AG20443 (cell line): ENCODE measurements around the gene TMEM41A.
"Not testable (repeated sequence)": the region's sequence is repeated elsewhere in the genome, so short reads cannot be mapped to it uniquely, and the experiment has no call there.

Experiments used
- DNase-seq: peaks from one replicate; pipeline ENCODE4 v3.0.0; 2012; ENCODE audit warnings: low spot score, mixed read lengths

TMEM41A gene

DNA sequence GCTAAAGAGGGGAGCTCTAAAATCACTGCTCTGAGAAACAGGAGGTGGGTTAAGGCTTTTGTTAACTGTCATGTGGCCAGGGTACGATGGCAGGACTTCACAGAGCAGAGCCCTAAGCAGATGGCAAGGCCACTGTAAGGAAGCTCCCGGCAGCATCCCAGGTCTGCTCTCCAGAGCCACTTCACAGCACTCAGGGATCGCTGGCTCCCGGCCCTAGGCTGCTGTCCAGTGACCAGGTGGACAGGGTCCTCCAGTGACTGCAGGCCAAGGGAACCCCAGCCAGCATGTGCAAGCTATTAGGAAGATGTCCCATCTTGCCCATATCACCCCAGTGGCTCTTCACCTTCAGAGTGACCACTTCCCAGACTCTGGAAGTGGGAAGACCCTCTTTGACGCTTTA is 10.4 kb downstream of the TMEM41A start:
- DNase-seq: no peak

DNA sequence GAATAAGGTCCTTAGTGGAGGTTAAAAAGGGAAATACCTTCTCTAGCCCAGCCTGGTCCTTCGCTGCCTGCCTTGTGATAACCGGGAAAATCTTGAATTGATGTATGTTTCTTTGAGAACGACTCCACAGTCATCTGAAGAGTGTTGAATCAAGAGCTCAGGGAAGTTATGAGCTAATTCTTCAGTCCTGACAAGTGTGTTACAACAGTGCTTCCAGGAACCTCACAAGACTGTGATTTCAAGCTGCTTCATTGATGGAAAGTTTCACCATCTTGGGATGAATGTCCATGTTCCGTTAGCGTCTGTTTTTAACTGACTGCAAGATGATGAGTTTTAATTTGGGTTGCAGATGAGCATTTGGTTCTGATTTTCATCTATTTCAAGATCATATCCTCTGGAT is 12.4 kb downstream of the TMEM41A start:
- no peak for DNase-seq

DNA sequence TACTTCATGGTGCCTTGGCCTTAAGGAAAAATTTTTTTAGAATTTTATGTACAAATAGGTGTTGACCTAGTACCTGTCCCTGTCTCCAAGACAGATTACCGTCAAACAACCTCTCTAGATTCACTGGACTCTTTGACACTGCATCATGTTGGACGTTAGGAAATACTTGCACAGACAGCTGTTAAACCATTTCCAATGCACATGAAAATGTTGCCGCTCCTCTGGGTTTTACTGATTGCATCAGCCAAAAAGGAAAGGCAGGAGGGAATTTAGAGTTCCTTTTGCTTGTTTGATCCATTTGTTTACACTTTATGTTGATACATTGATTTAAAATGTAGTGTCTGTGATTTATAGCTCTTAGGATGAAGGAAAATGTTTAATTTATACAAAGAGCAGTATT is 14.5 kb downstream of the TMEM41A start:
- DNase-seq: no peak

DNA sequence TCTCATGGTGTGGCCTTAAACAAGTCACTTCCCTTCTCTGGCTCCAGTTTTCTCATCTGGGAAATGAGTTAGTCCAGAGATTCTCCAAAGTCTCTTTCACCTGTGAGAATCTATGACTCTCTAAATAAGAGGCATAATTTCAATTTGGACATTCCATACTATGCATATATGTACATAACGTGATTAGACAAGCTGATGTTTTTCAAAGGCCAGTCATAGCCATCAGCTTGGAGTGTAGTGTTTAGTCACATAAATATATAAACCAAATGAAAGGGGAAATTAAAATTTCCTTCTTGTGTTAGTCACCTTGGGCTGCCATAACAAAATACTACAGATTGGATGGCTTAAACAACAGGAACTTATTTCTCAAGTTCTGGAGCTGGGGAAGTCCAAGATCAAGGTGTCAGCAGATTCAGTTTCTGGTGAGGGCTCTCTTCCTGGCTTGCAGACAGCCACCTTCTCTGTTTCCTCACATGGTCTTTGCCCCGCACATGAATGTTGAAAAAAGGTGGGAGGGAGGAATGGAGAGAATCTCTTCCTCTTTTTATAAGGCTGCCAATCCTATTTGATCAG is 19.4 kb downstream of the TMEM41A start:
- DNase-seq: no peak

DNA sequence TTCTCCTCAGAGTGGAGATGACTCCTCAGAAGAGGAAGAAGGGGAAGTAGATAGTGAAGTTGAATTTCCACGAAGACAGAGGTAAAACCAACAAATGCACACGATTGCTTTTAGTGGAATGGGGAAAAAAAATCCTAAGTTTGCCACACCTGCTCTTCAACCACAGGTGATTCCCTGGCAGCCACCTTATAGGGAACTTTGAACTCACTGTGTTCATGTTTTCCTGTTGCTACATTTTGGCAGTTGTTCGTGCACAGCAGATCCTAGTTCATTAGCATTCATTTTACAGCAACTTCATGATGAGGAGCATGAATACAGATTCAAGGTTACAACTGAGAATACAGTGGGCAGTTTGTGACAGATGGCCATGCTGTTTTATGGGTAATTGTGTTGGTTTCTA is 21.5 kb downstream of the TMEM41A start:
- no peak for DNase-seq

DNA sequence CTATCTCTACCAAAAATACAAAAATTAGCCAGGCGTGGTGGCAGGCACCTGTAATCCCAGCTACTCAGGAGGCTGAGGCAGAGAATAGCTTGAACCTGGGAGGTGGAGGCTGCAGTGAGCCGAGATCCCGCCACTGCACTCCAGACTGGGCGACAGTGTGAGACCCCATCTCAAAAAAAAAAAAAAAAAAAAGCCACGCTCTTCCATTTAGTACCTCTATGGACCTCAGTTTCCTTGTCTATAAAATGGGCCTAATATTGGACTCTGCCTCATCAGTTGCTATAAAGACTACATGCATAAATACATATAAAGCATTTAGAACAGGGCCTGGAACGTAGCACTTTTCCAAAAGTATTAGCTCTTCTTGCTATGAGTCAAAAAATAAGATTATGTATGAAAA is 23.9 kb downstream of the TMEM41A start:
- DNase-seq: not testable (repeated sequence)

DNA sequence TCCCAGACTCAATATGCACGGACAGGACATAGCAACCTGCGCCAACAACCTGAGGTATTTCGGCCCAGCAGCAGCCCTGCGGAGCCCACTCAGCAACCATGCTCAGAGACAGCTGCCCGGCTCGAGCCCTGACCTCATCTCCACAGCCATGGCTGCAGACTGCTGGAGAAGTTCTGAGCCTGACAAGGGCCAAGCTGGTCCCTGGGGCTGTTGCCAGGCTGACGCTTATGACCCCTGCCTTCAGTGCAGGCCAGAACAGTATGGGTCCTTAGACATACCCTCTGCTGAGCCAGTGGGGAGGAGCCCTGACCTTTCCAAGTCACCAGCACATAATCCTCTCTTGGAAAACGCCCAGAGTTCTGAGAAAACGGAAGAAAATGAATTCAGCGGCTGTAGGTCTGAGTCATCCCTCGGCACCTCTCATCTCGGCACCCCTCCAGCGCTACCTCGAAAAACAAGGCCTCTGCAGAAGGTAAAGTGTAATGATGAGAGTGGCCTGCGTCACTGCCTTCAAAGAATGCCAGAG is 25.5 kb downstream of the TMEM41A start:
- no peak for DNase-seq

DNA sequence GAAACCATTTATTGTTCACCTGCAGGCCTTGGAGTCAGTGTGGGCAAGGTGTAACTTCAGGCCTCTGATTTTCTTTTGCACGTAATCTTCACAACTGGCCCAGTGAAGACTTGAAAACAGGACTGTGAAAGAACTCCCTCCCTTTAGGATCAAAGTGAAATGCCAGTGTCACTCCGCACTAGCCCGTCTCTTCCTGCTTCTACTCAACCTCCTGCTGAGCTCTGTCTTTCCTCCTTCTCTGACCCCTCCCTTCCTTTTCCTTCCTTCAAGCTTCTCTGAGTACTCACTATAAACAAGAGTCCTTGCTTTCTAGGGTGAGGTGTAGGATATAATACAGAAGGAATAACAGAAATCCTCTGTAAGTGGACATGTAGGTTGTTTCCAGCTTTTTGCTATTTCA is 28.5 kb downstream of the TMEM41A start:
- DNase-seq: no peak

DNA sequence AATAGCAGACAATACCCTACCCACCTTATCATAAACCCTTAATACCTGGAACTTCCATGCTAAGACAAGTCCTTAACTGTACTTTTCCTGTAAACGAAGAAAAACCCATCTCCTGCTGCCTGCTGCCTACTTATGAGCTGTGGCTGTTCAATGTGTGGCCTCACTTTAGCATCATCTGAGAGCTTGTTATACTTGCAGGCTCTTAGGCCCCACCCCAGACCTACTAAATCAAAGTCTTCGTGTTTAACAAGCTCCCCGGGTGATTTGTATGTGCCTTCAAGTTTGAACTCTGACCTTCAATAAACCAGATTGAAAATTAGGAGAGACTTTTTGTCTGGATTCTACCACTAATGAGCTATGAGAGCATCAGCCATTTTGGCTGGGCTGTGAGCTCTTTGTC is 29.3 kb downstream of the TMEM41A start:
- no peak for DNase-seq

DNA sequence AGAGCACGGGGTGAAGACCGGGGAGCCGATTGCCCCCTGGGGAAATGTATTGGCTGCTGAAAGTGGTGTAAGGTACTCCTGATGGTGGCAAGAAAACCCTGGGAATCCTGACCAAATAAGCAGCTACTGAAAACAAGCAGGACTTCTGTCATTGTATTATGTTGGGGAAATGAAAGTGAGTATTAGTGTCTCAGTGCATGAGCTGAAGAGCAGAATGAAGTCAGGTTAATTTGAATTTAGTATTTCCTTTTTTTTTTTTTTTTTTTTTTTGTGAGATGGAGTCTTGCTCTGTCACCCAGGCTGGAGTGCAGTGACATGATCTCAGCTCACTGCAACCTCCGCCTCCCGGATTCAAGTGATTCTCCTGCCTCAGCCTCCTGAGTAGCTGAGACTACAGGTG is 32.7 kb downstream of the TMEM41A start:
- DNase-seq: not testable (repeated sequence)

DNA sequence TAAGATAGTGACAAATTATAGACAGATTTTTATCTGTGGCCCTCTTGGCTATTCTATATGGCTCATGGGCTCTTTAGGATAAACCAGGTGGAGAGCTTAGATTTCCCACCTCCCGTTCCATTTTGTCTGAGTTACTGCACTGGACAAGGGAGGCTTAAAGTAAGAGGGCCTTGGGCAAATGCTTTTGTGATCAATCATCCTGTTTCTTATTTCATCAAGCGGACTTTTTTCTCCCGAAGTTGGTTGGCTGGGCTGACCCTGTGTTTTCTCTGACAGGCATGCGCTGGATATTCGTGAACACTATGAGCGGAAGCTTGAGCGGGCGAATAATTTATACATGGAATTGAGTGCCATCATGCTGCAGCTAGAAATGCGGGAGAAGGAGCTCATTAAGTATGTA is 33.4 kb downstream of the TMEM41A start:
- DNase-seq: no peak

DNA sequence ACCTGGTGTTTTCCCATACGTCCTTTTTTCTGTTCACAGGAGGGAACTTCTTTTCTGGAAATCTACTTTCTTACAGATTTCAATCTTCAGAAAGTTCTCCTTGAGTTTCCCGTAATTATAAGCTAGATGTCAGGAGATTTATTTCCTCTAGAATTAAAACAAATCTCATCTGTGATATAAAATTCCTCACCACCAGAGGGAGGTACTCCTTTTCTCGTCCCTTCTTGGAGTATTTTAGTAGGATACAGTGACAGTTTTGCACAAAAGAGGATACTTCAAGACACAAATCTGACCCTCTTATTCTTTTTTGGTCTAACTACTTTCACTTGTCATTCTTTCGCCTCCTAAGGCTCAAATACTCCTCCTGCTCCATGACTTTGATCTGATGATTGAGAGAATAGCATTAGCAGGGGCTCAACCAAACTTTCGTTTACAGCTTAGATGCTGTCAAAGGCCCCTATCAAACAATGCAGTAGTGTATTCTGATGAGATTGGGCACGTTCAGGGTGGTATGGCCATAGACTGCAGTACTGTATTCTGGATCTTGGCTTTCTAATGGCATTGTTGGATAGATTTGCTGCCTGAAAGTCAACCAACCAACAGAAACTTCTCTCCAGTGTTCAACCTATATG is 38.0 kb downstream of the TMEM41A start:
- DNase-seq: peak; percentile 46

DNA sequence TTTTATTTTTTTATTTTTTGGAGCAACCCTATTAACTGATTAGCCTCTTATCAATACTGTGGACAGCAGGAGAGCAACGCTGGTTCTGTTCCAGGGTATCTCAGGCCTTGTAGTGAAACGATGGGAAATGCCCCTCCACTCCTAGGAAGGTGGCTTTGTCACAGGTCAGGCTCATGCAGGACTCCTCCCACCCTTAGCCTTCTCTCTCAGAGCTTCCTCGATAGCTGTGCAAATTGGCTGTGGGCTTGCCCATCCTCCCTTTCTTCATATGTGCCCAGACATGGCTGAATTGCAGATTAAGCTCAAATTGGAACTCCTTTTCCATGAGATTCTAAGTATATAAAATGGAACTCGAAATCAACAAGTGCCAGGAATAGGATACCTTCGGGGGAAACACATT is 38.5 kb downstream of the TMEM41A start:
- DNase-seq: no peak

DNA sequence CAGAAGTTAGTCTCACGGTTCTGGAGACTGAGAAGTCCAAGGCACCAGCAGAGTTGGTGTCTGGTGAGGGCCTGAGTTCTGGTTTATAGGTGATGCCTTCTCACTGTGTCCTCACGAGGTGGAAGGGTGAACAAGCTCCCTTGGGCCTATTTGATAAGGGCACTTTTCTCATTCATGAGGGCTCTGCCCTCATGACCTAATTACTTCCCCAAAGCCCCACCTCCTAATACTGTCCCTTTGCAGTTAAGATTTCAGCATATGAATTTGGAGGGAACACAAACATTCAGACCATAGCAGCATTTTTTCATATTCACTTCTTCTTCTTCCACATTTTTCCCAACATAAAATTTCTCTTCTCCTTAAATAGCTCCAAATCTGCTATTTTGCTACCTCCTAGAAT is 41.5 kb downstream of the TMEM41A start:
- no peak for DNase-seq

DNA sequence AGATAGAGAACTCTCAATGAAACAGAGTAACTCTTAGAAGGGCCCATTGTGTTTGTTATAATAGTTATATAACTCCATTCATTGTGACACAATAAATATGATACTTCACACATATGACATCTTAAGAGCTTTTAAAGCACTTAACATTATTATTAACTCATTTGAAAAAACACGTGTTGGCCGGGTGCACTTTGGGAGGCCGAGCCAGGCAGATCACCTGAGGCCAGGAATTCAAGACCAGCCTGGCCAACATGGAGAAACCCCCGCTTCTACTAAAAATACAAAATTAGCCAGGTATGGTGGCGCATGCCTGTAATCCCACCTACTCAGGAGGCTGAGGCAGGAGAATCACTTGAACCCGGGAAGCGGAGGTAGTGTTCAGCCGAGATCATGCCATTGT is 47.4 kb downstream of the TMEM41A start:
- not testable (repeated sequence) for DNase-seq

DNA sequence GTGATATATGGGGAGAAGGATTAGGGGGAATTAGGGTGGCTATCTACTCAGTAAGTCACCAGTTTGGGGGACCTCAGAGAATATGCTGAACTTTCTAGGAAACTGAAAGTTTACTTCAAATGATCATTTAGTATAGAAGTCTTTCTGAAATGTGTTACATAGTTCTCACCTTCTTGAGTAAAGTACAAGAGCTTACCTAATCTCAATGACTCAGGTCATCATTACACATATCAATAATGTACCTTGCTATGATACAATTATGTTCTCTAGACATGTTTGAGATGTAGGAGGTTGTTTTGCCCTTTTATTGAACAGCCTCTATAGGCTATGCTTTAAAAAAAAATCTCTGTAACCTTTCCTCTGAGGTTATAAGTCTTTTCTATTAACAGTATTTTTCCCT is 50.7 kb downstream of the TMEM41A start:
- no peak for DNase-seq

DNA sequence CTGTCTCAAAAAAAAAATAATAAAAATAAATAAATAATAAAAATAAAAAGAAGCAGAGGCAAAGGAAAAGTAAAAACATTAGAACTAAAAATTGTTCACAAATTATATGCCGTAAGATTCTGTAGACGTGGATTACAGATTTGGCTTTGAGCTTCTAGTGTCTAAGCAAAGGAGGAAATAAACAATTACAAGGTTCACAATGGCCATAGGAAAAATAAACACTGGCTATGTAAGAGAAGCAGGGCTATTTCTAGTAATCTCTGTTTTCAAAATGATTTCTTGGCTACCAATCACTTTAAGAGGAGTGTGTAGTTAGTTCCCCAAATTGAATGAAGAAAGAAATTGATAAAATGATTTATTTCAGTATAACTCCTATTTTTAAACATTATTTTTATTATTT is 54.5 kb downstream of the TMEM41A start:
- DNase-seq: no peak

DNA sequence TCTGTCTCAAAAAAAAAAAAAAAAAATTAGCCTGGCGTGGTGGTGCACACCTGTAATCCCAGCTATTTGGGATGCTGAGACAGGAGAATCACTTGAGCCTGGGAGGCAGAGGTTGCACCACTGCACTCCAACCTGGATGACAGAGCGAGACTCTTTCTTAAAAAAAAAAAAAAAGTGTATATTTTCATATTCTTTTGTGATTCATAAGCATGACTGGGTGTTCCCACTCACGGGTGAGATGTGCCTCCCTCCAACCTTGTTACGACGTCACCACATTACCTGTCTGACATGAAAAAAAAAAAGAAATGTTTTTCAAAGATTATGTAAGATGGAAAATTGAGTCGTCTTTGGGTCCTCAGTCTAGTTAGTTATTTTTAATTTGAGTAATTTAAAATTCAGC is 56.8 kb downstream of the TMEM41A start:
- no peak for DNase-seq

DNA sequence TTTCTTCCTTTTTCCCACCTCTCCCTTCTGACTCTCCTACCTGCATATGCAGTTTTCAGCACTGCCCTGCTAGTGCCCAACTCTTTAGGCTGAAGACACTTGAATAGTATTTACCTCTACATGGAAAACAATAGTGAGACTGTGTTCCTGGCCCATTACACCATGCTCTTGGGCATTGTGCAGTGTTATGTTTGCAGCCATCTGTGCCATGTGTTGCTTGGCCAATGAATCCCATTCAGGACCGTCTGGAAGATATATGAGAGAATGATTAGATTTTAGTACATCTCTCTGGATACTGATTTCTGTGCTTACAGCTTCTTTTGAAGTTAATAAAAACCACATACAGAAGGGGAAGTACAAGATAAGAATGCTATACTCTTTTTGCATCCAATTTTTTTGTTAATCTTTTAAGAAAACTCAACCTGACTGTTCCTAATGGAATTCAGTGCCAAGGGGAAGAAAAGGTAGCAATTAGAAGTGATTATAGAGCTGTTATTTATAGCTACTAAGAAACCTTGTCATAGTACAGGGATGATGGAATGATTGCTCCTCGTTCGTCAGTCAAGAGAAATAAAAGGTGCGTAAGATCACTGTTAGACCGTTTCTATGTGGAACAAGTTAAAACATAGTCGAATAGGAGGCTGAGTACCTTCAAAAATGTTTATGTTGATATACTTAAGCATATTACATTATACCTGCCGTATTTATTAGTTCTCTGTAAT is 58.9 kb downstream of the TMEM41A start:
- DNase-seq: no peak
